ENCODE data around the gene MYO5C.
"Not testable (repeated sequence)": the region's sequence is repeated elsewhere in the genome, so short reads cannot be mapped to it uniquely, and the experiment has no call there.

MYO5C gene

DNA sequence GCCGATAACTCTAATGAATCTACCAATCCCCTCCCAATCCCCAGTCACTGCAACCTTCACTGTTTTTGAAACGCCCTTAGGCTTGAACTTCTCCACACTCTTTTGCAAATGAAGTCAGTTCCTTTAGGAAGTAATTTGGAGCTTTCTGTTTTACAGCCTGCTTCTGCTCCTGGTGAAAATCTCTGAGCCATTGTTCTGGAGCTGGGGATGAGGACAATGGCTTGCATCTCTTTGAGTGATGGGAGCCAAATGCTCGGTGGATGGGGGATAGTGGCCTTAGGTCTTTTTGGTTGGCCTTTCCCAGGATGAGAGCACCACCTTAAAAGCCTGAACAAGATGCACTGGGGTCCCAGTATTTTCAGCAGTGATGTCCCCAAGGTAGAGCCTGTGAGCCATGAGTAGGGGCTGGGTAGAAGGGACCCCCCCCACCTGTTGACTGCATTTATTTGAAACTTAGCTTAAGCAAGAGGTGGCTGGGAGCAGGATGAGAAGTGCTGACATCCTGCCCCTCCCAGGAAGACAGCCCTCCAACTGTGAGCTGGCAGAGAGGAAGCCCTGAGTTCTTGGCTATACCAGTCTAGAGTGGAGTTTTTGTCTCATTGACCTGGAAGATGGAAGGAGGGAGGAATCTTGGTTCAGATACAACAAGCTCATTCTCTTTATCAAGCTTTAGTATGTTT, 7.6 kb upstream of the MYO5C start:
- DNase-seq, result no peak

DNA sequence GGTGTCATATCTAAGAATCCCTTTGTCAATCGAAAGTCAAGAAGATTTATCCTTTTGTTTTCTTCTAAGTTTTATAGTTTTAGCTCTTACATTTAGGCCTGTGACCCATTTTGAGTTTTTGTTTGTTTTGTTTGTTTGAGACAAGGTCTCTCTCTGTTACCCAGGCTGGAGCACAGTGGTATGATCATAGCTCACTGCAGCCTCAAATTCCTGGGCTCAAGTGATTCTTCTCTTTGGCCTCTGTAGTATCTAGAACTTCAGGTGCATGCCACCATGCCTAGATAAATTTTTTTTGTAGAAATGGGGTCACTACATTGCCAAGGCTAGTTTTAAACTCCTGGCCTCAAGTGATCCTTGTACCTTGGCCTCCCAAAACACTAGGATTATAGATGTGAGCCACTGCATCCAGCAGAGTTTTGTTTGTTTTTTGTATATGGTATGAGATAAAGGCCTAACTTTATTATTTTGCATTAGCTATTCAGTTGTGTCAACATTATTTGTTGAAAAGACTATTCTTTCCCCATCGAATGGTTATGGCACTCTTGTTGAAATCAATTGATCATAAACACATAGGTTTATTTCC, 5.8 kb upstream of the MYO5C start:
- DNase-seq, result no peak

DNA sequence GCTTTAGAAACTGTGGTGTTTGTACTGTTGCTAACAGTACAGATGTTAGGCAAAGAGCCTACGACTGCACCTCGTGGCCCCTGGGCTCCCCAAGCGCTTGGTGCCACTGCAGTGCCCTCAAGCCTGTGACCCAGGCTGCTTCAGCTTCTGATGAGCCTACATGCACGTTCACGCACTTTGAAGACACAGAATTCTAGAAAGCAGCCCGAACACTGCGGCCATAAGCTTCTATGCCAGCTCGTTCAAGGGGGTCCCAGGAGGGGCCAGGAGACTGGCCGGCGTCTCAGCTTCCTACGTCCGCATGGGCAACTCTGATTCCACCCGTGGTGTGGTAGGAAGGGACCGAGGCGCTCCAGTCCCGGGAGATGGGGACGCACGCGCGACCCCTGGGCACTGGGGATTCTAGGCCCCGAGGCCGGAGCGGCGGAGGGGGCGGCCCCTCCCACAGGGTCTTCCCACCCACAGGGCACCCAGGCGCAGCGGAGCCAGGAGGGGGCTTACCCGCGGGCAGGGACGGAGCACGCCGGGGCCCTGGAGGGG, 653 bp downstream of the MYO5C start:
- no peak for DNase-seq

DNA sequence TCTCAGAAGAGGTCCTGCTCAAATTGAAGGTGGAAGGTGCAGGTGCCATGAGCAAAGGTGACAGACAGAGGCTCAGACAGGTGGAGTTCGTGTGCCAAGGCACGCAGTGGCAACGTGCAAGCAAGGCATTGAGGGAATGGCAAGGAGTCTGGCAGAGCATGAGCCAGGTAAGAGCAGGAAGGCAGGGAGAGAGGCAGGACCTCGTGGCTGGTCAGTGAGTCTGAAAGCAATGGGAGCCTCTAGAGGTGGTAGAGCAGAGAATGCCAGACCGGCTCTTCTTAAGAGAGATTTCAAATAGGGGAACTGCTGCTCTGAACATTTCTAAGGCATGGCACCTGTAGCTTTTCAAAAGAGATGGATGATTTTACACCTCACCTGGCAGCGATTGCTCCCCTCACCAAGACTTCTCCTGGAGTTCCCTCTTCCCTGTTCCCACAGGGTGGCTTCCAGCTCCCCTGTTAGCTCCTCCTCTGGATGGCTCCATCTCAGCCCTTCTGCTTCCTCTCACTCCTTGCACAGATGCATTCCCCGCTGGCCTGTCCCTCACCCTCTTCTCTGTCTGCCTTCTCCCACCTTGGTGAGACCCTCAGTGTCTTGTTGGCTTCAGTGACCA, 2.7 kb downstream of the MYO5C start:
- DNase-seq, result no peak

DNA sequence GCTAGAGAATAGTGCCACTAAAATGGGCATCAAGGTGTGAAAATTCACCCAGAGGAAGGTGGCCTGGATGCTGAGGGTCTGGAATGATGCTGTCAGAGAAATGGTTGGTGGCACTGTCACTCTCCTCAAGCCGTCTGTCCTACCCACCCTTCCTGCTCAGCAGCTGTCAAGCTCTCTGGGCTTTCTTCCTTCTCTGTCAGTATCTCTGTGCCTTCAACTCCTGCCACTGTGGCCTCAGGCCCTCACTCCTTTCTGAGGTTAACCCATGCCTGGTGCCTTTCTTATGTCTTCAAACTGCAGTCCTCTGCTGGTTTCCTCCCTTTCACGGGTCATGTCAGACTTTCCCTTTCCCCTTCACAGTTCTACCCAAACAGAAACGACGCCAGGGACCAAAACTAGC, 4.4 kb downstream of the MYO5C start:
- no peak for DNase-seq

DNA sequence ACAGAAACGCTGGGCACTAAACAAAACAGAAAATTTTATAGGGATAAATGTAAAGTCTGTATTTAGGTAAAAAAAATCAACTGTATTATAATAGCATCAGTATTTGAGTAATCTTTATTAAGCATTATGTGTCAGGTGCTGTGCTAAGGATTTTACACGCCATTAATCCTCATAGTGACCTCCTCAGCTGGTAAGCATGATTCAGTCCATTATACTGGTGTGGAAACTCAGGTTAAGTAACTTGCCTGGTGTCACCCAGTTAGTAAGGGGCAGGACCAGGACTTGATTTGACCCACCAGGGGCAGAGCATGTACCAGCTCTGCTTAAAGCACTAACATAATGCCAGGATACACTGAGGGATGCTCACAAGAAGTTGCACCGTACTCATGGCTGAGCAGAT, 4.8 kb downstream of the MYO5C start:
- no peak for DNase-seq

GRCh38 chr15:52290329-52290728, 5.3 kb downstream of the MYO5C start:
- DNase-seq, result no peak

GRCh38 chr15:52289629-52290081, 5.9 kb downstream of the MYO5C start:
- DNase-seq, result no peak

DNA sequence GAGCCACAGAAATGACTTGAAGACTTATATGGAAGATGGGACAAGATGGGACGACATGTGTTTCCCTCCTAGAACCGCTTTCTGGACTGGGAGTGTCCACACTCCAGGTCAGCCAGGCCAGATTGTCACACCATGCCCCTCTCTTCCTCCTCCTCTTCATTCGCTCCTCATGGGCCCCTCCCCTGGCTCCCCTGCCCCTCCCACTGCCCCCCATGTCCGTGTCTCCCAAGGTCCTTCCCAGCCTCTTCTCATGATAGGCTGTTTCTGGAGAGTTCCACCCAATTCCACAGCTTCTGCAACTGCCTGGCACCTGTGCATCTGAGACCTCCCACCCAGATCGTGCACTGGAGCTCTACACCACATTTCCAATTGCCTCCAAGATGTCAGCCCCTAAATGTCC, 6.6 kb downstream of the MYO5C start:
- no peak for DNase-seq

GRCh38 chr15:52288051-52288942, 7.3 kb downstream of the MYO5C start:
- peak; percentile 23 for DNase-seq

- no peak for DNase-seq
Measured at GRCh38 chr15:52287114-52287513, 8.5 kb downstream of the MYO5C start.

GRCh38 chr15:52285941-52286340, 9.7 kb downstream of the MYO5C start:
- not testable (repeated sequence) for DNase-seq

GRCh38 chr15:52284164-52284563, 11.4 kb downstream of the MYO5C start:
- DNase-seq, result no peak

- DNase-seq, result no peak
Measured at GRCh38 chr15:52283281-52283680, 12.3 kb downstream of the MYO5C start.

GRCh38 chr15:52282418-52282817, 13.2 kb downstream of the MYO5C start:
- no peak for DNase-seq

- DNase-seq, result no peak
Measured at GRCh38 chr15:52281085-52282035, 14.2 kb downstream of the MYO5C start.

- no peak for DNase-seq
Measured at GRCh38 chr15:52280326-52281084, 15.1 kb downstream of the MYO5C start.

DNA sequence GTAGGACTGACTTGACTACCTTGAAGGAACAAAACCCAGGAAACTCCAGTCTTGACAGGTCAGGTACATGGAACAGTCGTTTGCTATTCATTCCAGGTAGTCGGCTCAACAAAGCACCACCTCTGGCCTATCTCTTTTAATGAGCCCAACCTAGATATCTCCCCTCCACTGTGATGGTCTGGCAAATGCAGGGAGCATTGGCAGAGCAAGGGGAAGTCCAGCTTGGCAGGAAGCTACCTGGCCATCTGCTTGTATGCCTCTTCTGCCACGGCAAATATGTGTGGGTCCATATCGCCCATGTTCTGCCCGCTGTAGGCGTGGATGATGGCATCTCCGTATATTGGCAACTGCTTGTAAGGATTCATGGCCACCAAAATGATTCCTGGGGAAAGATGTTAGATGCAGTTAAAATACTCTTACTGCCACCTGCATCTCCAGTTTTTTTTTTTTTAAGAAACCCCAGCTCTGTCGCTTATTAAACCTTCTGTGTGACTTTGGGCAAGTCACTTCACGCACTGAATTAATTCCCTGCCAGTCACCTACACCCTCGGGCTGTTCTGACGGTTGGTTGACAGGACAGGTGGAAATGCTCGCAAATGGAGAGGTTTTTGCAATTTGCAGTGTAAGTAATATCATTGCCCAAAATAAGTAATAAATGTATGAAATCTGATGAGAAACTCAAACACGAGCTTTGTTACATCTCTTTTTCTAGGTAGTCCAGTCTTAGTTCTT, 16.8 kb downstream of the MYO5C start:
- no peak for DNase-seq

DNA sequence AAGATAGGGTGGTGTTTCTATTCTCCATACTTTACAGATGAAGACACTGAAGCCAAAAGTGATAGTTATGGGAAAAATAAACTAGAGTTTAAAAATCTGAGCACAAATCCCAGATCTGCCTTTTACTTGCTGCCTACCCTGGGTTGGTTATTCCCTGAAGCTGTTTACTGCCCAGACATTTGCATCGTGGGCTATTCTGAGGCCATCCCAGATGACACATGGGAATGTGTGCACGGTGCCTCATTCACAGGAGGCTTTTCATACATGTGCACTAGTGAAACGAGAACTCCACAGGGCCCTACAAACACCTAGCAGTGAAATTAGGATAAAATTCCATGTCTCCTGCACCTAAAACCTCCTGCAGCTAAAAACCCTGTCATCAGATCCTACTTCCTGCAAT, 17.5 kb downstream of the MYO5C start:
- DNase-seq, result no peak

DNA sequence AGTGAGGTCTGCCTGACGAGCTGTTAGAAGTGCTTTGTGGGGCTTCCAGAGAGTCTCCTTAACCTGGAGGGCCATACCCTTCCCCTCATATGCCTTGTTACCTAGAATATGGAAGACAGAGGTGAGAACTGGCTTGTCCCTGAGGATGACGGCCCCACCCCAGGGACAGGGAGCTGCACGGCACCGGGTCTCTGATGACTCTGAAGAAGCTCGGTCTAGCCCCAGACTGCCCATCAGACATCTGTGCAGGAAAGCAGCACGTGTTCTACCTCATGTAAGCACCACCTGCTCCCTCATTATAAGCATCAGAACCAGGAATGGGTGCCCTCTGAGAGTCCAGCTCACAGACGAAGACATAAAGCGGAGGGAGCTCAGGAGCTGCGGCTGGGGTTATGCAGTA, 18.0 kb downstream of the MYO5C start:
- DNase-seq, result no peak
